Osteocyte (in vitro differentiated cells): ENCODE measurements around the gene TGFBR3L. TPM values are rescaled to one million over a fixed set of nuclear protein-coding genes. Genes with fewer than 3 reads are reported as not detected.

Experiments used
- DNase-seq: peaks from one replicate; pipeline ENCODE4 v3.0.0; 2021; ENCODE audit warnings: mixed read lengths; ENCODE audit not compliant: unreplicated experiment; ENCODE audit errors: extremely low spot score
- H3K27ac Mint-ChIP-seq: one replicate; pipeline ENCODE4 v1.8.0; 2021; ENCODE audit warnings: mild to moderate bottlenecking, mixed read lengths; ENCODE audit not compliant: unreplicated experiment
- H3K27me3 Mint-ChIP-seq: one replicate; pipeline ENCODE4 v1.8.0; 2021; ENCODE audit warnings: mixed read lengths; ENCODE audit not compliant: unreplicated experiment
- H3K36me3 Mint-ChIP-seq: one replicate; pipeline ENCODE4 v1.8.0; 2021; ENCODE audit warnings: mixed read lengths; ENCODE audit not compliant: unreplicated experiment
- H3K4me1 Mint-ChIP-seq: one replicate; pipeline ENCODE4 v1.8.0; 2021; ENCODE audit warnings: mixed read lengths; ENCODE audit not compliant: unreplicated experiment
- H3K4me3 Mint-ChIP-seq: one replicate; pipeline ENCODE4 v1.8.0; 2021; ENCODE audit warnings: mild to moderate bottlenecking, moderate library complexity, mixed read lengths; ENCODE audit not compliant: unreplicated experiment
- H3K9me3 Mint-ChIP-seq: one replicate; pipeline ENCODE4 v1.8.0; 2021; ENCODE audit warnings: mixed read lengths; ENCODE audit not compliant: unreplicated experiment
- CTCF ChIP-seq: fragments of 200-600 bp; sonication (generic); IDR thresholded peaks from 2 replicates; pipeline ENCODE4 v1.5.0; 2021; ENCODE audit warnings: antibody characterized with exemption, mild to moderate bottlenecking, moderate library complexity
- total RNA-seq: library from RNA; stranded (reverse); gene quantifications from 2 replicates; pipeline ENCODE4 v1.2.1, GENCODE V29; 2021

The TGFBR3L gene
- total RNA-seq, 1 donor from 2014 or later = 2.3 TPM

- Mint-ChIP-seq H3K36me3 (peaks cover 15% of the 10 kb centered on the region), H3K4me1 (peaks cover 7% of the 10 kb centered on the region), H3K27me3 (peaks cover 6% of the 10 kb centered on the region), H3K4me3 (no peak overlapping the region), H3K27ac (no peak overlapping the region), H3K9me3 (no peaks in the 10 kb centered on the region)
- no peak for DNase-seq
- no peak for TF ChIP-seq CTCF
Measured at GRCh38 chr19:7912697-7913564, 1.7 kb upstream of the TGFBR3L start.

GRCh38 chr19:7913652-7914051, 978 bp upstream of the TGFBR3L start:
- Mint-ChIP-seq H3K4me3 (no peak overlapping the region), H3K4me1 (peaks cover 7% of the 10 kb centered on the region), H3K36me3 (peaks cover 15% of the 10 kb centered on the region), H3K9me3 (no peaks in the 10 kb centered on the region), H3K27ac (no peak overlapping the region), H3K27me3 (peaks cover 6% of the 10 kb centered on the region)
- no peak for TF ChIP-seq CTCF
- DNase-seq = no peak

- DNase-seq = no peak
- Mint-ChIP-seq H3K4me3 (no peak overlapping the region), H3K36me3 (peaks cover 15% of the 10 kb centered on the region)
Measured at GRCh38 chr19:7914099-7914498, 531 bp upstream of the TGFBR3L start.

DNA sequence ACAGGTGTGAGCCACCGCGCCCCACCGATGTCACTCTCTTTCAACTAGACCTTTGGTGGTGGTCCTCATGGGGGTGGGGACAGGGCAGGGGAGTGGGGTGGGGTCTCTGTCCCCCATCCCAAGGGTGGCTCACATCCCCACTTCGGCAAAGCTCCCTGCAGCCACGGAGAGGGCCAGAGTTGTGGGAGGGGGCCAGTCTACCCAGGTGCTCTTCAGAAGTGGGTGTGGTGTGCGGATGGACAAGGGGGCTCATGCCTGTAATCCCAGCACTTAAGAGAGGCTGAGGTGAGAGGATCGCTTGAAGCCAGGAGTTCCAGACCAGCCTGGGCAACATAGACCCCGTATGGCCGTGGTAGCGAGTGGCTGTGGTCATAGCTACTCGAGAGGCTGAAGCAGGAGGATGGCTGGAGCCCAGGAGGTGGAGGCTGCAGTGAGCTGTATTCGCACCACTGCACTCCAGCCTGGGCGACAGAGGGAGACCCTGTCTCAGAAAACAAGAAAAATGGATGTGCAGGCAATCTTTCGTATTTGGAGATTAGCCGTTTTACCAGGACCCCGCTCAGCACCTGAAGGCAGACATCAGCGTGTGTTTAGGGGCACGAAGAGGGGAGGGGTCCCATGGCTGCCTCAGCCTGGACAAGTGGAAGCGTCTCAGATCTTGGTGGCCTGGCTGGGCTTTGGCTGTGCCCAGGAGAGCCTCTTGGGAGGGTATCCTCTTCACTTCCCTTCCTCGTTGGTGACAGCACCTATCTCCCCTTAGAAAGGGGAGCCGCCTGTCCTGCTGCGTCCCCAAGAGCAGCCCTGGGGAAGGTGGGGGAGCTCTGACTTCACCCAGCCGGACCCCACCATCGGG, 846 bp downstream of the TGFBR3L start:
- Mint-ChIP-seq H3K27me3 (peaks cover 6% of the 10 kb centered on the region), H3K9me3 (no peaks in the 10 kb centered on the region), H3K4me1 (peaks cover 14% of the 10 kb centered on the region), H3K27ac (no peak overlapping the region), H3K36me3 (peaks cover 14% of the 10 kb centered on the region), H3K4me3 (peak overlapping the region; percentile 59)
- no peak for DNase-seq
- TF ChIP-seq CTCF = no peak

More at GRCh38 chr19:7914099-7914498, 531 bp upstream of the TGFBR3L start:
- Mint-ChIP-seq H3K27ac (no peak overlapping the region), H3K27me3 (peaks cover 6% of the 10 kb centered on the region), H3K4me1 (peaks cover 7% of the 10 kb centered on the region), H3K9me3 (no peaks in the 10 kb centered on the region)
- no peak for TF ChIP-seq CTCF
